ENCODE measurements around the gene KRT33A. TPM values are rescaled to one million over a fixed set of nuclear protein-coding genes. Genes with fewer than 3 reads are reported as not detected.

The KRT33A gene
- total and polyA plus RNA-seq, 8 donors: not detected

DNA sequence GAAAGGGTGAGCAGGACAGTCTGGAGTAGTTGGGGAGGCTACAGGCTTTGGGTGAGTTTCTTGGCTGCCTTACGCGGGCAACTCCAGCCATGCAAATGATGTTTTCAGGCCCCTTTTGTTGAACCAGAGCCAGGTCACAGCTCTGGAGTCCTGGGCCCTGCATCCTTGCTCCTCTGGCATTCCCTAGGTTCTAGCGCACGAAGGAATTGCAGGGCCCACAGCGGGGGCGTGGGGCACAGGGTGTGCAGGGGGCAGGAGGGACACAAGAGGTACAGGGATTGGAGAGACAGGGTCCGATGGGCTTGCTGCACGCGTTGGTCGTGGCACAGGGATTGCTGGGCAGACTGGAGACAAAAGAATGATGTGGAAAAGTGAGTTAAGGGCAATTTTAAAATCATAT is 43.2 kb upstream of the KRT33A start:
- intact Hi-C loops (cut with DNase I): no loop called here
- no peaks in the 10 kb centered on the region for H3K36me3 ChIP-seq
- ATAC-seq (no peak), DNase-seq (no peak)
- H3K27ac ChIP-seq: no peak overlapping the region
- no peaks in the 10 kb centered on the region for H3K9me3 ChIP-seq
- H3K27me3 ChIP-seq: no peaks in the 10 kb centered on the region
- no peaks in the 10 kb centered on the region for H3K4me1 ChIP-seq
- TF ChIP-seq, protein P1, sequence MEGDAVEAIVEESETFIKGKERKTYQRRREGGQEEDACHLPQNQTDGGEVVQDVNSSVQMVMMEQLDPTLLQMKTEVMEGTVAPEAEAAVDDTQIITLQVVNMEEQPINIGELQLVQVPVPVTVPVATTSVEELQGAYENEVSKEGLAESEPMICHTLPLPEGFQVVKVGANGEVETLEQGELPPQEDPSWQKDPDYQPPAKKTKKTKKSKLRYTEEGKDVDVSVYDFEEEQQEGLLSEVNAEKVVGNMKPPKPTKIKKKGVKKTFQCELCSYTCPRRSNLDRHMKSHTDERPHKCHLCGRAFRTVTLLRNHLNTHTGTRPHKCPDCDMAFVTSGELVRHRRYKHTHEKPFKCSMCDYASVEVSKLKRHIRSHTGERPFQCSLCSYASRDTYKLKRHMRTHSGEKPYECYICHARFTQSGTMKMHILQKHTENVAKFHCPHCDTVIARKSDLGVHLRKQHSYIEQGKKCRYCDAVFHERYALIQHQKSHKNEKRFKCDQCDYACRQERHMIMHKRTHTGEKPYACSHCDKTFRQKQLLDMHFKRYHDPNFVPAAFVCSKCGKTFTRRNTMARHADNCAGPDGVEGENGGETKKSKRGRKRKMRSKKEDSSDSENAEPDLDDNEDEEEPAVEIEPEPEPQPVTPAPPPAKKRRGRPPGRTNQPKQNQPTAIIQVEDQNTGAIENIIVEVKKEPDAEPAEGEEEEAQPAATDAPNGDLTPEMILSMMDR (IDR thresholded peaks at IDR 0.05): no peak
- no peak overlapping the region for H3K4me3 ChIP-seq

DNA sequence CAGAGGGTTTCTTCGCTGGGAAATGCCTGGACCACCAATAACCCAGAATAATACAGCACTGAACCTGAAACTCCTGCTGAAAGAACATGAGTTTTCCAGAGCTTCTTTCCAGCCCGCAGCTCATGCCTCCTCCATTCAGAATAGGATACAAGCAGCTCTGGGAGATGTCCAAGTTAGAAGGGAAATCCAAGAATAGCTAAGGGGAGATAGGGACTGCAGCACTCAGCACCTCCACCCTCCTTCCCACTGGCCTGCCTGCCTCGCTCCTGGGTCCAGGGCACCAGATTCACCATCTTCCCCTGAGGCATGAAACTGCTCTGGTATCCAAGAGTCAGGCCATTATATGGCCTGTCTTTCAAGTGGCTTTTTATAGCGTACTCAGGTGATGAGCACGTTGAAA is 42.7 kb upstream of the KRT33A start:
- Histone ChIP-seq H3K9me3 (no peaks in the 10 kb centered on the region), H3K36me3 (no peaks in the 10 kb centered on the region), H3K27me3 (no peaks in the 10 kb centered on the region), H3K27ac (no peak overlapping the region), H3K4me3 (no peak overlapping the region), H3K4me1 (no peaks in the 10 kb centered on the region)
- TF ChIP-seq, protein P1 (IDR thresholded peaks at IDR 0.05): no peak
- DNase-seq: no peak
- no peak for ATAC-seq
- intact Hi-C loops (cut with DNase I): no loop called here

DNA sequence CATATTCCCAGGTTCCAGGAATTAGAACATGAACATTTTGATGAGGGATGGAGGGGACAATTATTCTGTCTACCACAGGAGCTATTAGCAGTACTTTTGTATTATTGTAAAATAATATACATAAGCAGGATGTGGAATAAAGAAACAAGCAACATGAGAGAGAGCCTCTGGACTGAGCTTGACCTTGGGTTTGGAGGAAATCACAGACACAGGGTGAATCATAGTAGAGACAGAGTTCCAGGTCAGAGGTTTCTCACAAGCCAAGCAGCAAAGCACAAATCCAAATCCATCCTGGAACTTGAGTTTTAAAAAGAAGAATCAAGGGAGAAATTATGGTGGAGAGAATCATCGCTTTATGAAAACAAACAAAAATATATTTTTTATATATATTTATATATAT is 41.6 kb upstream of the KRT33A start:
- ATAC-seq: no peak
- TF ChIP-seq, protein P1 (IDR thresholded peaks at IDR 0.05): no peak
- no peaks in the 10 kb centered on the region for H3K27me3 ChIP-seq
- no peak overlapping the region for H3K4me3 ChIP-seq
- H3K9me3 ChIP-seq: no peaks in the 10 kb centered on the region
- intact Hi-C loops (cut with DNase I): no loop called here
- DNase-seq: no peak
- no peak overlapping the region for H3K27ac ChIP-seq
- no peaks in the 10 kb centered on the region for H3K4me1 ChIP-seq
- no peaks in the 10 kb centered on the region for H3K36me3 ChIP-seq

DNA sequence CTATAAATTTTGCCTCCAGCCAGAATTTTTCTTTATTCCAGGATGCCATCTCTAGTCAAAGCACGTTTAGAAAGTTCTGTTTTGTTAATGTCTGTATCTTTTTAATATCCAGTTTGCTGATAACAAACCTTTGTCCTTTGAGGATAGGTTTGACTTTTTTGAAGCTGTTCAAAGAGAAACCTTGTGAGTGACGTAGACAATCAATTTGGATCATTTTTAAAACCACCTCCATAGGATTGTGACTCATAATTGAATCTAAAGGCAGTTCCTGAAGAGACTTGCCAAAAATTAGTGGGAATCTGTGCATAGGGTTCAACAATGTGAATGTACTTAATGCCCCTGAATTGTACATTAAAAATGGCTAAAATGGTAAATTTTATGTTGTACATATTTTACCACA is 40.9 kb upstream of the KRT33A start:
- DNase-seq (no peak), ATAC-seq (no peak)
- no peak overlapping the region for H3K27ac ChIP-seq
- intact Hi-C loops (cut with DNase I): no loop called here
- TF ChIP-seq, protein P1 (IDR thresholded peaks at IDR 0.05): no peak
- H3K4me1 ChIP-seq: no peaks in the 10 kb centered on the region
- H3K27me3 ChIP-seq: no peaks in the 10 kb centered on the region
- H3K36me3 ChIP-seq: no peaks in the 10 kb centered on the region
- peaks cover 0 to 6% of the 10 kb centered on the region in 2 donors for H3K9me3 ChIP-seq
- H3K4me3 ChIP-seq: no peak overlapping the region

DNA sequence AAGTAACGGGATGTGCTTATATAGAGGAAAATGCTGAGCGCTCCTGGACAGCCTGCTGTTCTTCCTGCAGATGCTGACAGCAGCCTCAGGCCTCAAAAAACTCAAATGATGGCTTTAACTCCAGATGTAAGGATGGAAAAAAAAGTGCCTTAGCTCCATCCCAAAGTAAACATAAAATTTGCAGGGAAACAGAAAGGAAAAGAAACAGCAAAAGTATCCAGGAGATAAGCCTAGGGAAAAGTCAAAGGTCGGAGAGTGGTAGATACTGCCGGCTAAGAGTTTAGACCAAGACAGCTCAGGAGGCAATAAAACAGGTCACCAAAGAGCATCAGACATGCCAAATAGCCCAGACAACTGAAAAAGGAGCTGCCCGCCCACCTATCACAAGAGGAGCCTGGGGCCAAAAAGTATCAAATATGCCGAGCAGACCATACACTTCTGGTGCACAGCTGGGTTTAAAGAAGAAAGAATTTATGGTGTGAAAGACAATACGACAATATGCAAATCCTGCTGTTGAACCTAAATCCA is 39.8 kb upstream of the KRT33A start:
- ATAC-seq (no peak), DNase-seq (no peak)
- intact Hi-C loops (cut with DNase I): no loop called here
- Histone ChIP-seq H3K4me1 (no peaks in the 10 kb centered on the region), H3K27me3 (no peaks in the 10 kb centered on the region), H3K9me3 (peaks cover 0 to 12% of the 10 kb centered on the region in 2 donors), H3K27ac (no peak overlapping the region), H3K4me3 (no peak overlapping the region), H3K36me3 (no peaks in the 10 kb centered on the region)
- TF ChIP-seq, protein P1 (IDR thresholded peaks at IDR 0.05): no peak

Data from left lung (tissue), 10 donors.